ENCODE data around the gene RIN1.

DNA sequence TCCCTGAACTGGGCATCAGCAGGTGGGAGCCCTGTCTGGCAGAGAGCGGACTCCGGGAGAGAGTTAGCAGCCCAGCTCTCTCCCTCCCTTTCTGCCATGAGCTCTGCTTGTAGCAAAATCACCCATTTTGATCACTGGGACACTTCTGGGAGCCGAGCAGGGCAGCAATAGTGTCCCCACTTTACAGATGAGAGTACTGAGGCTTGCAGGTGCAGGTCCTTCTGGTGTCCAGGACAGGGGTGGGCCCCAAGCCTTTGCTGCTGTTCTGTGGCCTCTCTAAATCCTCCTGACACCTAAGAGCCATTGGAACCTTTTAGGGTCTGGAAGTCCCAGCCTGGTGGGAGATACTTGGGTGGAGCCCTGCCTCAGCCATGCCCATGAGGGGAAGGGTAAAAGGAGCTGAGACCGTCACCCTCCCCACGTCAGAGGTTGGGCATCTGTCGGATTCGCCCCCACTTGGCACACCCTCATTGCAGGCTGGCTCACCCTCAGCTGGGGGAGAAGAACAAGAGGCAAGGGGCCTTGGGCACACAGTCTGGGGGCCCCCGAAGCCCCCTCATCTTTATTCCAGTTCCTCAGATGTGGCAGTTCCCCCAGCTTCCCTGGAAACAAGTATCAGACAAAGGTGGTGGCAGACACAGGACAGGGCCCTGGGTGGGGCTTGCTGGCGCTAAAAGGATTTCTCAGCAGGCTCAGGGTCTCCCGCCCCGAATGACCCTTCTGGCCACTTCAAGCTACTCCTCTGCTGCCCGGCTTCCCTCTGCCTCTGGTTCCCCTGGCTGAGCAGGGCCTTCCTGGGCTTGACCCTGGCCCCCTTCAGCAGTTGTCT is 4.5 kb downstream of the RIN1 start:
- TF ChIP-seq TAF1 (IDR thresholded peaks at IDR 0.05; ENCODE audit: low read depth, low read length) (no peak), POLR2A (IDR thresholded peaks at IDR 0.05; ENCODE audit: low read depth, low read length) (no peak), POLR2AphosphoS5 (IDR thresholded peaks at IDR 0.05; ENCODE audit: low read depth, low read length) (no peak), POU2F2 (IDR thresholded peaks at IDR 0.05; ENCODE audit: low read depth, low read length) (no peak)
